ENCODE measurements around the gene LIPE.

The LIPE gene

GRCh38 chr19:42363614-42364346, 63.4 kb downstream of the LIPE start:
- Mint-ChIP-seq H3K27ac (peak overlapping the region; percentile 6), H3K36me3 (ENCODE audit: low read depth) (peaks cover 62% of the 10 kb centered on the region), H3K9me3 (peaks cover 10% of the 10 kb centered on the region), H3K4me1 (peaks cover 29% of the 10 kb centered on the region), H3K4me3 (no peak overlapping the region), H3K27me3 (ENCODE audit: low read depth, poor library complexity) (no peaks in the 10 kb centered on the region)
- DNase-seq: no peak
- TF ChIP-seq CTCF (IDR thresholded peaks at IDR 0.05): no peak

- Mint-ChIP-seq H3K9me3 (peaks cover 10% of the 10 kb centered on the region), H3K4me3 (no peak overlapping the region), H3K27me3 (ENCODE audit: low read depth, poor library complexity) (no peaks in the 10 kb centered on the region), H3K27ac (peak overlapping the region; percentile 65), H3K36me3 (ENCODE audit: low read depth) (peaks cover 59% of the 10 kb centered on the region), H3K4me1 (peaks cover 36% of the 10 kb centered on the region)
- no peak for TF ChIP-seq CTCF (IDR thresholded peaks at IDR 0.05)
- no peak for DNase-seq
Measured at GRCh38 chr19:42362891-42363440, 64.2 kb downstream of the LIPE start.

DNA sequence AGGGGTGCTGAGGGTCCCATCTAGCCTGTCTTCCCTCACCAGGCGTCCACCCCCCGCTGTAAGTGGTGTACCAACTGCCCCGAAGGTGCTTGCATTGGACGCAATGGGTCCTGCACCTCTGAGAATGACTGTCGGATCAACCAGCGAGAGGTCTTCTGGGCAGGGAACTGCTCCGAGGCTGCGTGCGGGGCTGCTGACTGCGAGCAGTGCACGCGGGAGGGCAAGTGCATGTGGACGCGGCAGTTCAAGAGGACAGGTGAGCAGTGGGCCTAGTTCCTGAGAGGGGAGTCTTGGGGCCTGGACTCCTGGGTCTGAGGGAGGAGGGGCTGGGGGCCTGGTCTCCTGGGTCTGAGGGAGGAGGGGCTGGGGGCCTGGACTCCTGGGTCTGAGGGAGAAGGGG, 64.8 kb downstream of the LIPE start:
- no peak for TF ChIP-seq CTCF (IDR thresholded peaks at IDR 0.05)
- Mint-ChIP-seq H3K9me3 (peaks cover 10% of the 10 kb centered on the region), H3K27ac (no peak overlapping the region), H3K4me1 (peaks cover 42% of the 10 kb centered on the region), H3K36me3 (ENCODE audit: low read depth) (peaks cover 58% of the 10 kb centered on the region), H3K27me3 (ENCODE audit: low read depth, poor library complexity) (no peaks in the 10 kb centered on the region), H3K4me3 (no peak overlapping the region)
- no peak for DNase-seq

GRCh38 chr19:42361545-42361910, 65.7 kb downstream of the LIPE start:
- Mint-ChIP-seq H3K27ac (no peak overlapping the region), H3K4me1 (peaks cover 41% of the 10 kb centered on the region), H3K4me3 (no peak overlapping the region), H3K27me3 (ENCODE audit: low read depth, poor library complexity) (no peaks in the 10 kb centered on the region), H3K9me3 (peaks cover 10% of the 10 kb centered on the region), H3K36me3 (ENCODE audit: low read depth) (peaks cover 52% of the 10 kb centered on the region)
- TF ChIP-seq CTCF (IDR thresholded peaks at IDR 0.05): no peak
- DNase-seq: no peak

- Mint-ChIP-seq H3K4me3 (no peak overlapping the region), H3K27ac (peak overlapping the region; percentile 77), H3K27me3 (ENCODE audit: low read depth, poor library complexity) (no peaks in the 10 kb centered on the region), H3K9me3 (peaks cover 10% of the 10 kb centered on the region), H3K4me1 (peaks cover 38% of the 10 kb centered on the region), H3K36me3 (ENCODE audit: low read depth) (peaks cover 49% of the 10 kb centered on the region)
- DNase-seq: peak; percentile 29
- no peak for TF ChIP-seq CTCF (IDR thresholded peaks at IDR 0.05)
Measured at GRCh38 chr19:42360787-42361544, 66.2 kb downstream of the LIPE start.
